ENCODE results near the gene PIGS. TPM values are rescaled to one million over a fixed set of nuclear protein-coding genes. Genes with fewer than 3 reads are reported as not detected.

Gene PIGS
- total and polyA plus RNA-seq, 9 of the 15 experiments (the other 6 are each of a cell fraction or from before 2014, with no cell fraction given), result 47.5 to 138 (median 57.6) TPM

DNA sequence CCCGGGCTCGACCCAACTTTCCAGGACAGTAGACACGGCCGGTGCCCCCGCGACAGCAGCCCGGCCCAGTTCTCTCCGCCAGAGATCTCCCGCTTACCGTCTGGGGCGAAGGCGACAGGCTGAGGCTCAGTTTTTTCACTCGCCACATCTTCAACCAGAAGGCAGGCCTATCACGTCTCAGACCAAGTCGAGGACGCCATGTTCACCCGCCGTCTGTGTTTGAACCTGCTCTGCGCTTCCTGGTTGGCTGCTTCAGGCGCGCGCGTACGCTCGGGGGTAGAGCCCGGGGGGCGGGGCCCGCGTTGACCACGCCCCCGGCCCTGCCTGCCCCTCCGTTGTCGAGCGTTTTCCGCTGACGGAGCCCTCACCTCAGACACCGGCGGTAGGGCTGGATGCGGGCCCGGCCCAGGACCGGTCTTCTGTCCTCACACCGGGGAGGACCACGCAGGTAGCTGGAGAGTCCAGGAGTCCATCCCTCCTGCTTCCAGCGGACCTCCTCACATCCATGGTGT is 27.5 kb upstream of the PIGS start, which contains the start of gene SPAG5:
Gene SPAG5, minus strand, starts transcription at position 227 of the 512 bp plus-strand sequence. Its CDS starts 79 bp downstream, at position 148.
- H3K9ac ChIP-seq (ENCODE audit: insufficient read depth in 1 of 2, low read depth in 2 of 2, low read length in 2 of 2), result peak within 1 kb of the TSS; percentile 97 to 98
- no peaks in the 10 kb centered on the region for H3K27me3 ChIP-seq (ENCODE audit: control insufficient read depth in 2 of 2, insufficient read depth in 2 of 2, low read length in 2 of 2)
- in situ Hi-C loops (cut with MboI), result no loop called here
- POLR2A ChIA-PET, result interaction anchor here (0.6 to 15.9 kb wide), 19 partner anchors 10 to 588 kb away, joined by 3 to 274 read pairs (median 4); partner anchors contain the start of genes ALDOC, BLTP2, PHF12 and PIGS
- H3K9me1 ChIP-seq (ENCODE audit: control insufficient read depth, insufficient read depth, low read length), result no peaks in the 10 kb centered on the region
- ATAC-seq, result peak; percentile 94
- no peaks in the 10 kb centered on the region for H3K9me3 ChIP-seq (replicated peaks; ENCODE audit: control insufficient read depth, insufficient read depth, low read depth, low read length)
- peaks cover 25% of the 10 kb centered on the region for H3K79me2 ChIP-seq (ENCODE audit: control insufficient read depth, insufficient read depth, low read length)
- CTCF ChIA-PET (ENCODE audit: low intra/inter-chr PET ratio), result no interaction called here
- H2AFZ ChIP-seq (ENCODE audit: low read depth, low read length), result peak within 1 kb of the TSS; percentile 92
- peaks cover 32% of the 10 kb centered on the region for H3K36me3 ChIP-seq (ENCODE audit: control insufficient read depth, insufficient read depth, low read length)
- intact Hi-C loops (cut with micrococcal nuclease), result loop anchor here (2.0 to 10.0 kb wide), 4 partner anchors 28 to 328 kb away; partner anchors contain the start of genes DHRS13, NEK8, PIGS and TLCD1
- H3K4me2 ChIP-seq (ENCODE audit: insufficient read depth, low read length), result peak within 1 kb of the TSS; percentile 90
- DNase-seq (ENCODE audit: extremely low read depth in 1 of 4, low spot score in 3 of 4), result peak; percentile 98 to 100 (median 100)
- FAIRE-seq, result peak; percentile 95
- H3K4me3 ChIP-seq, result peak within 1 kb of the TSS; percentile 81
- H3K27ac ChIP-seq (ENCODE audit: extremely low read depth, low read depth, low read length), result peak within 1 kb of the TSS; percentile 88
- H4K20me1 ChIP-seq (replicated peaks; ENCODE audit: control insufficient read depth, insufficient read depth, low read length), result no peaks in the 10 kb centered on the region
- H3K4me1 ChIP-seq (replicated peaks in 1 of 2; ENCODE audit: control insufficient read depth in 2 of 2, insufficient read depth in 2 of 2, low read length in 2 of 2), result peaks cover 8 to 16% of the 10 kb centered on the region in 2 experiments; a peak in 4 of 5 replicates
- no TSS peak for BruUV-seq (replicated peaks)
- WGBS (ENCODE audit: insufficient coverage, low coverage, missing lambda C conversion rate), result under 1% methylated on average over 38 of the region's 44 CpGs
- TF ChIP-seq MTA3 (IDR thresholded peaks at IDR 0.05; ENCODE audit: borderline replicate concordance) (peak; percentile 45; the same call in 1 of the 2 replicates), MCM2 (IDR thresholded peaks at IDR 0.05; ENCODE audit: low read depth) (no peak), USF1 (CRISPR knock-in tag; IDR thresholded peaks at IDR 0.05) (no peak), ZNF57 (CRISPR knock-in tag; IDR thresholded peaks at IDR 0.05) (0 out of 2 replicates have a peak, but pooled peaks have one; percentile 33), ZFPM2 (CRISPR knock-in tag; IDR thresholded peaks at IDR 0.05) (no peak), ETV6 (IDR thresholded peaks at IDR 0.05; ENCODE audit: borderline replicate concordance in 1 of 2, low read depth in 2 of 2, low read length in 1 of 2) (no peak), ETV6 (CRISPR knock-in tag; IDR thresholded peaks at IDR 0.05; ENCODE audit: borderline replicate concordance) (no peak), CHCHD3 (CRISPR knock-in tag; IDR thresholded peaks at IDR 0.05) (peak; percentile 47; the same call in 1 of the 2 replicates), NONO (IDR thresholded peaks at IDR 0.05; ENCODE audit: low read depth in 2 of 2, low read length in 1 of 2) (no peak), HNRNPL (IDR thresholded peaks at IDR 0.05; ENCODE audit: low read depth, low read length) (no peak), SMARCE1 (IDR thresholded peaks at IDR 0.05) (no peak), MEIS2 (IDR thresholded peaks at IDR 0.05; ENCODE audit: partially characterized antibody) (peak; percentile 28), ZFX (CRISPR knock-in tag; IDR thresholded peaks at IDR 0.05) (peak; percentile 97), ZNF175 (CRISPR knock-in tag; IDR thresholded peaks at IDR 0.05; ENCODE audit: low read depth) (no peak), HDAC2 (IDR thresholded peaks at IDR 0.05) (peak; percentile 24; the same call in 1 of the 2 replicates), ZNF282 (CRISPR knock-in tag; IDR thresholded peaks at IDR 0.05) (no peak), ZNF778 (CRISPR knock-in tag; IDR thresholded peaks at IDR 0.05) (no peak), CTCFL (IDR thresholded peaks at IDR 0.05; ENCODE audit: borderline replicate concordance, insufficient read depth, low read depth, low read length, poor library complexity, severe bottlenecking) (no peak)
- TF ChIP-seq, protein P1, sequence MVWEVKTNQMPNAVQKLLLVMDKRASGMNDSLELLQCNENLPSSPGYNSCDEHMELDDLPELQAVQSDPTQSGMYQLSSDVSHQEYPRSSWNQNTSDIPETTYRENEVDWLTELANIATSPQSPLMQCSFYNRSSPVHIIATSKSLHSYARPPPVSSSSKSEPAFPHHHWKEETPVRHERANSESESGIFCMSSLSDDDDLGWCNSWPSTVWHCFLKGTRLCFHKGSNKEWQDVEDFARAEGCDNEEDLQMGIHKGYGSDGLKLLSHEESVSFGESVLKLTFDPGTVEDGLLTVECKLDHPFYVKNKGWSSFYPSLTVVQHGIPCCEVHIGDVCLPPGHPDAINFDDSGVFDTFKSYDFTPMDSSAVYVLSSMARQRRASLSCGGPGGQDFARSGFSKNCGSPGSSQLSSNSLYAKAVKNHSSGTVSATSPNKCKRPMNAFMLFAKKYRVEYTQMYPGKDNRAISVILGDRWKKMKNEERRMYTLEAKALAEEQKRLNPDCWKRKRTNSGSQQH (CRISPR knock-in tag; IDR thresholded peaks at IDR 0.05), result no peak
